Uterus (tissue), 2 donors: ENCODE results near the gene PRKAR1B.

Experiments
- CTCF ChIP-seq, 4 experiments: fragments of 200-600 bp in 2 of 4; fragments of 450-650 bp in 2 of 4; sonication (generic) in 2 of 4; IDR thresholded peaks; one replicate each; pipeline ENCODE4 v1.5.1; 2016 to 2019; ENCODE audit warnings: antibody characterized with exemption in 4 of 4, mild to moderate bottlenecking in 2 of 4, moderate library complexity in 1 of 4
- POLR2A ChIP-seq, 2 donors: fragments of 450-650 bp; IDR thresholded peaks; one replicate each; pipeline ENCODE4 v1.6.1; 2016; ENCODE audit warnings: antibody characterized with exemption in 2 of 2, mild to moderate bottlenecking in 1 of 2, moderate library complexity in 1 of 2

GRCh38 chr7:711093-711921, 15.8 kb downstream of the PRKAR1B start:
- TF ChIP-seq POLR2A (IDR thresholded peaks at IDR 0.05) (no peak), CTCF (IDR thresholded peaks at IDR 0.05) (no peak)
